ENCODE measurements around the gene IFITM5. TPM values are rescaled to one million over a fixed set of nuclear protein-coding genes. Genes with fewer than 3 reads are reported as not detected.
A peak's percentile ranks its signal among the peaks of the same experiment; 100 is the strongest.

Gene IFITM5
- total and polyA plus RNA-seq, 9 of the 15 experiments (the other 6 are each of a cell fraction or from before 2014, with no cell fraction given): 0.19 TPM; not detected in 8

GRCh38 chr11:315516-315994 is 16.2 kb upstream of the IFITM5 start:
- H3K9me3 ChIP-seq (replicated peaks; ENCODE audit: control insufficient read depth, insufficient read depth, low read depth, low read length): no peaks in the 10 kb centered on the region
- DNase-seq (ENCODE audit: extremely low read depth in 1 of 4, low spot score in 3 of 4) (no peak), ATAC-seq (no peak), FAIRE-seq (no peak)
- H3K4me3 ChIP-seq: peak overlapping the region; percentile 69
- ChIA-PET POLR2A (interaction anchor here (0.6 to 1.0 kb wide), 5 partner anchors 9 to 55 kb away, joined by 3 to 4 read pairs (median 3); no protein-coding TSS in a partner anchor), CTCF (ENCODE audit: low intra/inter-chr PET ratio) (no interaction called here)
- peak overlapping the region; percentile 95 for H3K4me2 ChIP-seq (ENCODE audit: insufficient read depth, low read length)
- peaks cover 5% of the 10 kb centered on the region; the same call in 1 of the 2 replicates for H4K20me1 ChIP-seq (replicated peaks; ENCODE audit: control insufficient read depth, insufficient read depth, low read length)
- no peaks in the 10 kb centered on the region for H3K9me1 ChIP-seq (ENCODE audit: control insufficient read depth, insufficient read depth, low read length)
- no TSS peak for BruUV-seq (replicated peaks)
- H3K27ac ChIP-seq (ENCODE audit: extremely low read depth, low read depth, low read length): peak overlapping the region; percentile 87
- peaks cover 26 to 49% of the 10 kb centered on the region in 2 experiments for H3K4me1 ChIP-seq (replicated peaks in 1 of 2; ENCODE audit: control insufficient read depth in 2 of 2, insufficient read depth in 2 of 2, low read length in 2 of 2)
- in situ Hi-C loops (cut with MboI) (no loop called here), intact Hi-C loops (cut with micrococcal nuclease) (no loop called here)
- H3K79me2 ChIP-seq (ENCODE audit: control insufficient read depth, insufficient read depth, low read length): peaks cover 80% of the 10 kb centered on the region
- 0% methylated on average over 25 of the region's 32 CpGs for WGBS (ENCODE audit: insufficient coverage, low coverage, missing lambda C conversion rate)
- no peak overlapping the region for H2AFZ ChIP-seq (ENCODE audit: low read depth, low read length)
- peak overlapping the region; percentile 82 to 98 for H3K9ac ChIP-seq (ENCODE audit: insufficient read depth in 1 of 2, low read depth in 2 of 2, low read length in 2 of 2)
- peaks cover 29% of the 10 kb centered on the region; the same call in 1 of the 3 replicates for H3K36me3 ChIP-seq (ENCODE audit: control insufficient read depth, insufficient read depth, low read length)
- H3K27me3 ChIP-seq (ENCODE audit: control insufficient read depth in 2 of 2, insufficient read depth in 2 of 2, low read length in 2 of 2): no peaks in the 10 kb centered on the region
- peak; percentile 57; the same call in 1 of the 2 replicates for TF ChIP-seq ZBTB7A (IDR thresholded peaks at IDR 0.05; ENCODE audit: borderline replicate concordance, control insufficient read depth, low read depth, low read length)
- TF ChIP-seq FOXK2 (conservative IDR thresholded peaks at IDR 0.05 in 1 of 2, IDR thresholded peaks at IDR 0.05 in 1 of 2; ENCODE audit: low read depth in 2 of 2): no peak
- TF ChIP-seq REST (IDR thresholded peaks at IDR 0.05; ENCODE audit: borderline replicate concordance): no peak
- TF ChIP-seq REST (CRISPR knock-in tag; IDR thresholded peaks at IDR 0.05; ENCODE audit: low read depth): peak; percentile 17; the same call in 1 of the 2 replicates
- TF ChIP-seq ZNF830 (CRISPR knock-in tag; IDR thresholded peaks at IDR 0.05): no peak
- TF ChIP-seq POLR2AphosphoS2 (IDR thresholded peaks at IDR 0.05; ENCODE audit: low read length): peak; percentile 23; the same call in 1 of the 2 replicates
- TF ChIP-seq ZNF395 (CRISPR knock-in tag; IDR thresholded peaks at IDR 0.05): peak; percentile 10; the same call in 1 of the 2 replicates
- no peak for TF ChIP-seq ETV6 (IDR thresholded peaks at IDR 0.05; ENCODE audit: borderline replicate concordance in 1 of 2, low read depth in 2 of 2, low read length in 1 of 2)
- TF ChIP-seq ETV6 (CRISPR knock-in tag; IDR thresholded peaks at IDR 0.05; ENCODE audit: borderline replicate concordance): 0 out of 2 replicates have a peak, but pooled peaks have one; percentile 41
- TF ChIP-seq CBX1 (IDR thresholded peaks at IDR 0.05; ENCODE audit: low read depth): no peak
- no peak for TF ChIP-seq NCOA4 (IDR thresholded peaks at IDR 0.05; ENCODE audit: partially characterized antibody)

All from K562 (cell line).